Measurements from ENCODE around the gene TUBB2A. TPM values are rescaled to one million over a fixed set of nuclear protein-coding genes. Genes with fewer than 3 reads are reported as not detected.
A peak's percentile ranks its signal among the peaks of the same experiment; 100 is the strongest.

The TUBB2A gene
- total RNA-seq, 2 donors from 2014 or later: 17.2 to 39.6 TPM

DNA sequence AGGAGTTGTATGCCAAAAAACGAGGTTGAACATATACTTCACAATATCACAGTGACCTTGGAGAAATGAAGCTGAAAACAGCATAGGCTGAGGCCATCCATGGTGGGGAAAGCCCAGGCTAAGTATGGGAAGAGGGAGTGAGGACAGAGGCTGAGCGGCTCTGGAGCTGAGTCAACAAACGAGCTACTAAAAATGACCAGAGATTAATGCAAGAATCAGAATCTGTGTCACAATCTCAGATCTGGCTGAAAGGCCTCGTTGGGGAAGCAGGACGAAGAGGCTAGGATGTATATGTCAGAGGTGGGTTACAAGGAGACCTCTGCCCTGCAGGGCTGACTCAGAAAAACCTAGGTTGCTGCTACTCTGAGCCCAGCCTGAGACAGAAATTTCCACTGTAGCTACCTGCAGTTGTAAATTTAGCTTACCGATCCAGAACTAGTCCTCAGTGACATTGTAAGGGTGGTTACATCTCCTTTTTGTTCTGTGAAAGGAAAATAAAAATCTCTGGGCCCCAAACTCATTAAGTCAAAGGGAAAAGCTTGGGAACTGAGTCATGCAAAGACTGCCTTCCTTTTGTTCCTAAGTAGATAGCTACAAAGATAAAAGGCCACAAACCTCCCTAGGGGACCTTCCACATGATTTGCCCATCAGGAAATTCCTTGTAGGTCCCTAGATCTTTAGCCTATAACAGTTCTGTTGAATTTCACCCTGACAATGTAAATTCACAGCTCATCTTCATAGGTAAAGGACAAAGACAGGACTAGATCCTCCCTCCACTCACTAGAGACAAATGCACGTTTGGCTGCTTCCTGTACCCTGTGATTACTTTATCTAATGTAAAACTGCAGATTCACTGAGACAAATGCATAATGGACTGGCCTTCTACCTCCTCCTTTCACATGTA is 8.5 kb upstream of the TUBB2A start:
- no peak overlapping the region for H3K27ac ChIP-seq
- no peaks in the 10 kb centered on the region for H3K9me3 ChIP-seq
- 71% methylated on average over 7 of the region's 7 CpGs for WGBS
- H3K36me3 ChIP-seq: no peaks in the 10 kb centered on the region
- H3K4me3 ChIP-seq: no peak overlapping the region
- H3K27me3 ChIP-seq (replicated peaks; ENCODE audit: insufficient read depth): no peaks in the 10 kb centered on the region
- intact Hi-C loops (cut with DNase I): no loop called here
- TF ChIP-seq, protein P1, sequence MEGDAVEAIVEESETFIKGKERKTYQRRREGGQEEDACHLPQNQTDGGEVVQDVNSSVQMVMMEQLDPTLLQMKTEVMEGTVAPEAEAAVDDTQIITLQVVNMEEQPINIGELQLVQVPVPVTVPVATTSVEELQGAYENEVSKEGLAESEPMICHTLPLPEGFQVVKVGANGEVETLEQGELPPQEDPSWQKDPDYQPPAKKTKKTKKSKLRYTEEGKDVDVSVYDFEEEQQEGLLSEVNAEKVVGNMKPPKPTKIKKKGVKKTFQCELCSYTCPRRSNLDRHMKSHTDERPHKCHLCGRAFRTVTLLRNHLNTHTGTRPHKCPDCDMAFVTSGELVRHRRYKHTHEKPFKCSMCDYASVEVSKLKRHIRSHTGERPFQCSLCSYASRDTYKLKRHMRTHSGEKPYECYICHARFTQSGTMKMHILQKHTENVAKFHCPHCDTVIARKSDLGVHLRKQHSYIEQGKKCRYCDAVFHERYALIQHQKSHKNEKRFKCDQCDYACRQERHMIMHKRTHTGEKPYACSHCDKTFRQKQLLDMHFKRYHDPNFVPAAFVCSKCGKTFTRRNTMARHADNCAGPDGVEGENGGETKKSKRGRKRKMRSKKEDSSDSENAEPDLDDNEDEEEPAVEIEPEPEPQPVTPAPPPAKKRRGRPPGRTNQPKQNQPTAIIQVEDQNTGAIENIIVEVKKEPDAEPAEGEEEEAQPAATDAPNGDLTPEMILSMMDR (IDR thresholded peaks at IDR 0.05): no peak
- TF ChIP-seq POLR2A (IDR thresholded peaks at IDR 0.05) (no peak), POLR2AphosphoS5 (IDR thresholded peaks at IDR 0.05) (no peak)
- H3K4me1 ChIP-seq (replicated peaks): no peaks in the 10 kb centered on the region
- no peak for DNase-seq (ENCODE audit: low spot score)

DNA sequence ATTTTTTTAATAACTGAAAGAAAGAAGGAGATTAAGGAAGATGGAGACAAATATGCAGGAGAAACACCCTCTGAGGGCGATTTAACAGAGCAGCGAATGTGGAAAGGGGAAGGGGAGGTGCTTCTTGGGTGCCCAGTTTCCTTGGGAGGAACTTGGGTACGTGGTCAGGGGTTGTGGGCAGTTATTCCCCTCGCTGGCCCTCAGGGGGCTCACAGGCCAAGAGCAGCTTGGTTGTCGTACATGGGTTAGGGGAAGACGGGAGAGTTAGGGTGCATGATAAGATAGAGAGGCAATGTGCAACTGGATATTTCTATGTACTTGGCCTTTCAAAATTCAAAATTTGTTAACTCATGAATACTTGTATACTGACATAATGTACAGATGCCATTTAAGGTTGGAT is 7.0 kb upstream of the TUBB2A start:
- 91% methylated on average over 6 of the region's 6 CpGs for WGBS
- no peaks in the 10 kb centered on the region for H3K36me3 ChIP-seq
- DNase-seq (ENCODE audit: low spot score): no peak
- H3K27me3 ChIP-seq (replicated peaks; ENCODE audit: insufficient read depth): no peaks in the 10 kb centered on the region
- H3K9me3 ChIP-seq: no peaks in the 10 kb centered on the region
- intact Hi-C loops (cut with DNase I): loop anchor here (5.0 kb wide), 2 partner anchors 37 to 88 kb away; no protein-coding TSS in a partner anchor
- H3K4me1 ChIP-seq (replicated peaks): no peaks in the 10 kb centered on the region
- TF ChIP-seq POLR2A (IDR thresholded peaks at IDR 0.05) (no peak), POLR2AphosphoS5 (IDR thresholded peaks at IDR 0.05) (no peak)
- TF ChIP-seq, protein P1 (IDR thresholded peaks at IDR 0.05): no peak
- no peak overlapping the region for H3K27ac ChIP-seq
- no peak overlapping the region for H3K4me3 ChIP-seq

DNA sequence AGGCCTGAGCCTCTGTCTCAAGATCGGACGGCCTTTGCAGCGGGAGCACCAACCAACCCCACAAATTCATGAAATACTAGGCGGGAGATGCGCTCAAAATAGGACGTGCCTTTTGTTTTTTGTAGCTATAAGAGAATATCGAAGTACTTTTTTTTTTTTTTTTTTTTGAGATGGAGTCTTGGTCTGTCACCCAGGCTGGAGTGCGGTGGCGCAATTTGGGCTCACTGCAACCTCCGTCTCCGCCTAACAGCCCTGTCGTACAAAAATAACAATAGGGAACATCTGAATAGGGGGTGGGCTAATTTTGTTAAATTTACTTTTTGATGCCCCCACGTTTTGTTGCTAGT is 5.9 kb upstream of the TUBB2A start:
- Histone ChIP-seq H3K9me3 (no peaks in the 10 kb centered on the region), H3K4me1 (replicated peaks) (no peaks in the 10 kb centered on the region), H3K27ac (peak overlapping the region; percentile 86 to 93), H3K36me3 (no peaks in the 10 kb centered on the region), H3K27me3 (replicated peaks; ENCODE audit: insufficient read depth) (no peaks in the 10 kb centered on the region), H3K4me3 (peak overlapping the region; percentile 63 to 67)
- 25% methylated on average over 13 of the region's 13 CpGs for WGBS
- intact Hi-C loops (cut with DNase I): loop anchor here (5.0 kb wide), 2 partner anchors 36 to 89 kb away; no protein-coding TSS in a partner anchor
- no peak for DNase-seq (ENCODE audit: low spot score)
- TF ChIP-seq POLR2AphosphoS5 (IDR thresholded peaks at IDR 0.05): no peak
- TF ChIP-seq, protein P1 (IDR thresholded peaks at IDR 0.05): no peak
- no peak for TF ChIP-seq POLR2A (IDR thresholded peaks at IDR 0.05)

DNA sequence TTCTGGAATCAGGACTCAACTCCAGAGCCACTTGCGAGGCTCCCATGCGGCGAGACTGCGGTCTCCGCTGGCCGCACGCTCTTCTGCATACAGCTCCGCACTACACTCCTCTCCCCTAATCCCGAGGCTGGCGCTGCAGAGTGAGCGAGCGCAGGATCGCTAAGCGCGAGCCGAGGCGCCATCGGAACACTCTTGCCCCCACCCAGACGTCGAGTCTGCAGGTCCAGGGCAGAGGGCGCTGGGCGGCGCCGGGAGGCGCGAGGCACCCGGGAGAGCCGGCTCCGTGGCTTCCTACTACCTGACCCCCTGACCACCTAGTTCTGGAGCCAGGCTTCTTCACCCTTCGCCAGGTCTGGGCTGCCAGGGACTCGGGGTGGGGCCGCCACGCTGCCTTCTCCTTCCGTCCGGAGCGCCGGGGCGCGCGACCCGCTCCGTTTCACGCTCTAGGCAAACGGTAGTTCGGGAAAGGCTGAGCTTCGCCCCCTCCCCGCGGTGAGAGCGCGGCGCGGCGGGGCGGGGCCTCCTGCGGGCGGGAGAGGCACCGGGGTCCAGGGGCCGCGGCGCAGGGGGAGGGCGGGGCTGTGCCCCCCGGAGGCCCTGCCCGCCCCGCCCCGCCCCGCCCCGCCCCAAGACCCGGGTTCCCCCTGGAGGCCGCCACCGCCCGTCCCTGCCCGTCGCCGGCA is 5.4 kb upstream of the TUBB2A start:
- WGBS: under 1% methylated on average over 43 of the region's 74 CpGs
- peak; percentile 51 for DNase-seq (ENCODE audit: low spot score)
- TF ChIP-seq POLR2A (IDR thresholded peaks at IDR 0.05) (peak; percentile 30), POLR2AphosphoS5 (IDR thresholded peaks at IDR 0.05) (peak; percentile 30)
- TF ChIP-seq, protein P1 (IDR thresholded peaks at IDR 0.05): peak in 2 of 4 experiments; percentile 21
- intact Hi-C loops (cut with DNase I): loop anchor here (5.0 kb wide), 2 partner anchors 35 to 90 kb away; no protein-coding TSS in a partner anchor
- Histone ChIP-seq H3K4me1 (replicated peaks) (no peaks in the 10 kb centered on the region), H3K9me3 (no peaks in the 10 kb centered on the region), H3K27ac (peak overlapping the region; percentile 86 to 93), H3K27me3 (replicated peaks; ENCODE audit: insufficient read depth) (no peaks in the 10 kb centered on the region), H3K4me3 (peak overlapping the region; percentile 63 to 67), H3K36me3 (no peaks in the 10 kb centered on the region)

Measured in prostate gland (tissue), 2 donors.